ENCODE measurements around the gene CCR1. TPM values are rescaled to one million over a fixed set of nuclear protein-coding genes. Genes with fewer than 3 reads are reported as not detected.
"Not testable (repeated sequence)": the region's sequence is repeated elsewhere in the genome, so short reads cannot be mapped to it uniquely, and the experiment has no call there.

Gene CCR1
- total RNA-seq, 2 donors from 2014 or later: 0.47 to 3.8 TPM

DNA sequence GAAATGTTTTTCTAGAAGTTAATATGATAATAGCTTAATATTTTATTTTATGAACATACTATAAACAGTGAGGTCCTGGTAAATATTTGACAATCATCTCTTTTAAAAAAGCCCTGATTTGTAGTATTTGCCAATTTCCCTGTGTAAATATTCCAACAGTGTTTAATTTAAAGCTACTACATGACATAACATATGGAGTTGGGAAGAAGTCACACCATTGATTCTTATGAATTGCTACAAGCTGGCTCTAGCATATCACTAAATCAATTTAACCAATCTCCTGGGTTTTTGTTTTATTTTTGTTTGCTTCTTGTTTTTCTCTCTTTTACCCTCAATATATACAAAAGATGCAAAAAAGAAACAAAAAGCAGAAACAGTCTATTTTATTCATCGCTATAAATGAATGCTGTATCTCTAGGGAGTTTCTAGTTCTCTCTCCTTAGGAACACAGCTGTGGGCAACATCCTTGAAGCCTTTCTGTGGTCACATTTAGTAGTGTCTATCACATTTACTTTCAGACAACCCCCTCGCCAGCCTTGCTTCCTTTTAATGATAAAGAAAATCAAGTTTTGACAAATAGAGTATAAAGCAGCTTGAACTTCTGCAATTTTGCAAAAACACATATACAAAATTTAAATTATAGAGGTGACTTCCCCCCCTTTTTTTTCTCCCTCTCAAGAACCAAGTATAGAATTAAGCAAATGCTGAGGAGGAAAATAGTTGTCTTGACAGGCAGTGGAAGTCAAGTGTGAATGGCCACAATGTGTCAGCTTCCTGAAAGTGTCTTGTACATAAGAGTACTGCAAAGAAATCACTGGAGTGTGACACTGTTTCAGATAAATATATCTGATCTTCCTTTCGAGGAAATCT, 21.4 kb downstream of the CCR1 start:
- Mint-ChIP-seq H3K4me1 (peaks cover 6% of the 10 kb centered on the region), H3K27me3 (peaks cover 10% of the 10 kb centered on the region), H3K27ac (no peak overlapping the region), H3K36me3 (ENCODE audit: low read depth) (peaks cover 3% of the 10 kb centered on the region), H3K4me3 (no peak overlapping the region)
- no peaks in the 10 kb centered on the region for H3K9me3 ChIP-seq (ENCODE audit: control insufficient read depth, low read length, poor library complexity, severe bottlenecking)
- no peak for DNase-seq
- ATAC-seq: peak; percentile 63

DNA sequence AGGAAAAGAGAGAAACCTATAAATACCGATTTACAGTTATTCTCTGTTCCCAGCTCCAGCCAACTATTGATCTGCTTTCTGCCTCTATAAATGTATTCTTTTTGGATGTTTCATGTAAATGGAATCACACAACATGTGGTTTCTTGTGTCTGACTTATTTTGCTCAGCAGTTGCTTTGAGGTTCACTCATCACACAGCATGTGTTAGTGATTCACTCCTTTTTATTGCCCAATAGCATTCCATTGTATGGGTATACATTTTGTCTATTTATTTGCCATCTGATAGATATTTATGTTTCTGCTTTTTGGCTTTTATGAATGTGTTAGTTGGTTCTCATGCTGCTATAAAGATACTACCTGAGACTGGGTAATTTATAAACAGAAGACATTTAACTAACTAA, 23.6 kb downstream of the CCR1 start:
- Mint-ChIP-seq H3K4me1 (peaks cover 6% of the 10 kb centered on the region), H3K27me3 (peaks cover 4% of the 10 kb centered on the region), H3K36me3 (ENCODE audit: low read depth) (peaks cover 3% of the 10 kb centered on the region), H3K27ac (no peak overlapping the region), H3K4me3 (no peak overlapping the region)
- ATAC-seq (no peak), DNase-seq (no peak)
- H3K9me3 ChIP-seq (ENCODE audit: control insufficient read depth, low read length, poor library complexity, severe bottlenecking): no peaks in the 10 kb centered on the region

DNA sequence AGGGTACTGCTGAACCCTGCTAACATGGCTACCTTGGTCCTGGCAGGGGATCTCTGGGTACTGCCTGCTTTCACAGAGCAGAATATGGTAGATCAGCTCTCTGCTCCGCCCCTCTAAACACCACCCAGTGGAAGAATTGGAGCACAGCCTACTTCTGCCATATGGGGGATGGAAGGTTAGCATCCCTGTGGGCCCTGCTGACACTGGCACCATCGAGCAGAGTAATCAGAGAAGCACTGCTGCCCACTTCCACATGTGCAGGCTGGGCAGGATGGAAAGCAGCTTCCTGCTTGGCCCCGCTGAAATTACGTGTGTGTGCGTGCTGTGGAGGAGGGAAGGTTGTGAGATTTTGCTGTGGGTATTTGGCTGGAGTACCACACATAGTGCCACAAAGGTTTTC, 24.8 kb downstream of the CCR1 start:
- Mint-ChIP-seq H3K4me3 (no peak overlapping the region), H3K36me3 (ENCODE audit: low read depth) (peaks cover 7% of the 10 kb centered on the region), H3K4me1 (peaks cover 6% of the 10 kb centered on the region), H3K27ac (no peak overlapping the region), H3K27me3 (peaks cover 4% of the 10 kb centered on the region)
- ATAC-seq: no peak
- no peak for DNase-seq
- no peaks in the 10 kb centered on the region for H3K9me3 ChIP-seq (ENCODE audit: control insufficient read depth, low read length, poor library complexity, severe bottlenecking)

DNA sequence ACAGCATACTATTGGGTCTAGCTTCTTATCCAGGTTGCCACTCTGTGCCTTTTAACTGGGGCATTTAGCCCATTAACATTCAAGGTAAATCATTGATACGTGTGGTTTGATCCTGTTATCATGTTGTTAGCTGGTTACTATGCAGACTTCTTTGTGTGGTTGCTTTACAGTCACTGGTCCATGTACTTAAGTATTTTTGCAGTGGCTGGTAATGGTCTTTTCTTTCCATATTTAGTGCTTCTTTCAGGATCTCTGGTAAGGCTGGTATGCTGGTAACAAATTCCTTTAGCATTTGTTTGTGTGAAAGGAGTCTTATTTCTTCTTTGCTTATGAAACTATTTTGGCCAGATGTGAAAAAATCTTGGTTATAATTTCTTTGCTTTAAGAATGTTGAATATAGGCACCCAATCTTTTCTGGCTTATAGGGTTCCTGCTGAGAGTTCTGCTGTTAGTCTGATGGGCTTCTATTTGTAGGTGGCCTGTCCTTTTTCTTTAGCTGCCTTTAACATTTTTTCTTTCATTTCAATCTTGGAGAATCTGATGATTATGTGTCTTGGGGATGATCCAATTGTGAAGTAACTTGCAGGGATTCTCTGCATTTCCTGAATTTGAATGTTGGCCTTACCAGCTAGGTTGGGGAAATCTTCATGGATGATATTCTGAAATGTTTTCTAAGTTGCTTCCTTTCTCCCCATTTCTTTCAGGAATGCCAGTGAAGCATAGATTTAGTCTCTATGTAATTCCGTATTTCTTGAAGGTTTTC, 39.3 kb downstream of the CCR1 start:
- no peaks in the 10 kb centered on the region for H3K9me3 ChIP-seq (ENCODE audit: control insufficient read depth, low read length, poor library complexity, severe bottlenecking)
- Mint-ChIP-seq H3K27me3 (no peaks in the 10 kb centered on the region), H3K27ac (no peak overlapping the region), H3K36me3 (ENCODE audit: low read depth) (peaks cover 2% of the 10 kb centered on the region), H3K4me1 (no peaks in the 10 kb centered on the region), H3K4me3 (no peak overlapping the region)
- ATAC-seq (no peak), DNase-seq (no peak)

DNA sequence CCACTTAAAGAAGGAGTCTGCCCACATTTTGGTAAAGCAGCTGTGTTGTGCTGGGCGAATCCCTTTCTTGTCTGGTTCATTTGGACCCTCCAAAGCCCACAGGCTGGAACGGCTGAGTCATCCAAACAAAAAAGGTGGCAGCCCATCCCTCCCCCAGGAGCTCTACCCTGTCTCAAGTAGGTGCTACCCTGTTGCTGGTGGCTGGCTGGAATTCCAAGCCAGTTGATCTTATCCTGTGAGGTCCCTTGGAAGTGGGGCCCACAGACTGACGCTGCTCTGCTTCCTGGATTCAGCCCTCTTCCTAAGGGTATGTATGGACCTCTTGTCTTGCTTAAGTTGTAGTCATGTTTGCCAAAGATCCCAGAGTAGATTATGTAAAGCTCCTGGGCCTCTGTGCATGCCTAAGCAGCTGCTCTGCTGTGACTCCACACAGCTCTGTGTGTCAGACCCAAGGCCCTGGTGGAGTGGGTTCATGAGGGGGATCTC, 44.5 kb downstream of the CCR1 start:
- no peaks in the 10 kb centered on the region for H3K4me1 Mint-ChIP-seq
- no peak overlapping the region for H3K4me3 Mint-ChIP-seq
- no peak for DNase-seq

DNA sequence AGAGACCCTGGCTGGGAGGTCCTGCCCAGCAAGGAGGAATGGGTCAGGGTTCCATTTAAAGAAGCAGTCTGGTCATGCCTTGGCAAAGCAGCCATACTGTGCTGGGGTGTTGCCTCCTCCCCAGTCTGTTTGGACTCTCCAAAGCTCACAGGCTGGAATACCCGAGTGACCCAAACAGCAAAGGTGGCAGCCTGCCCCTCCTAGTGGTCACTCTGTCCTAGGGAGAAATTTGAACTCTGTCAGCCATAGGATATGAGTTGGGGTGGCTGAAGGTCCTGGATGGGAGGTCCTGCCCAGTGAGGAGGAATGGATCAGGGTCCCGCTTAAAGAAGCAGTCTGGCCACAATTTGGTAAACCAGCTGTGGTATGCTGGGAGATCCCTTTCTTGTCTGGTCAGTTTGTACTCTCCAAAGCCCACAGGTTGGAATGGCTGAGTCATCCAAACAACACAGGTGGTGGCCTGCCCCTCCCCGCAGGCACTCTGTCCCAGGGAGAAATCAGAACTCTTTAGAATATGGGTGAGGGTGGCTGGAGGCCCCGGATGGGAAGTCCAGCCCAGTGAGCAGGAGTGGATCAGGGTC, 45.0 kb downstream of the CCR1 start:
- no peak for ATAC-seq
- Mint-ChIP-seq H3K27me3 (no peaks in the 10 kb centered on the region), H3K4me1 (no peaks in the 10 kb centered on the region), H3K27ac (no peak overlapping the region), H3K36me3 (ENCODE audit: low read depth) (peaks cover 5% of the 10 kb centered on the region), H3K4me3 (no peak overlapping the region)
- no peak for DNase-seq
- no peaks in the 10 kb centered on the region for H3K9me3 ChIP-seq (ENCODE audit: control insufficient read depth, low read length, poor library complexity, severe bottlenecking)

More for the DNA sequence above, 44.5 kb downstream of the CCR1 start:
- ATAC-seq: no peak
- no peaks in the 10 kb centered on the region for H3K9me3 ChIP-seq (ENCODE audit: control insufficient read depth, low read length, poor library complexity, severe bottlenecking)
- H3K27me3 Mint-ChIP-seq: no peaks in the 10 kb centered on the region
- H3K27ac Mint-ChIP-seq: no peak overlapping the region
- H3K36me3 Mint-ChIP-seq (ENCODE audit: low read depth): peaks cover 5% of the 10 kb centered on the region

DNA sequence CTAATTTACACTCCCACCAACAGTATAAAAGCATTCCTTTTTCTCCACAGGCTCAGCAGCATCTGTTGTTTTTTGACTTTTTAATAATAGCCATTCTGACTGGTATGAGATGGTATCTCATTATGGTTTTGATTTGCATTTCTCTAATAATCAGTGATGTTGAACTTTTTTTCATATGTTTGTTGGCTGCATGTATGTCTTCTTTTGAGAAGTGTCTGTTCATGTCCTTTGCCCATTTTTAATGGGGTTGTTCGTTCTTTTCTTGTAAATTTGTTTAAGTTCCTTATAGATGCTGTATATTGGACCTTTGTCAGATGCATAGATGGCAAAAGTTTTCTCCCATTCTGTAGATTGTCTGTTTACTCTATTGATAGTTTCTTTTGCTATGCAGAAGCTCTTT, 50.4 kb downstream of the CCR1 start:
- DNase-seq; H3K27ac Mint-ChIP-seq; H3K9me3 ChIP-seq (ENCODE audit: control insufficient read depth, low read length, poor library complexity, severe bottlenecking); H3K4me1 Mint-ChIP-seq; H3K36me3 Mint-ChIP-seq (ENCODE audit: low read depth); ATAC-seq; H3K4me3 Mint-ChIP-seq; H3K27me3 Mint-ChIP-seq: not testable (repeated sequence)

DNA sequence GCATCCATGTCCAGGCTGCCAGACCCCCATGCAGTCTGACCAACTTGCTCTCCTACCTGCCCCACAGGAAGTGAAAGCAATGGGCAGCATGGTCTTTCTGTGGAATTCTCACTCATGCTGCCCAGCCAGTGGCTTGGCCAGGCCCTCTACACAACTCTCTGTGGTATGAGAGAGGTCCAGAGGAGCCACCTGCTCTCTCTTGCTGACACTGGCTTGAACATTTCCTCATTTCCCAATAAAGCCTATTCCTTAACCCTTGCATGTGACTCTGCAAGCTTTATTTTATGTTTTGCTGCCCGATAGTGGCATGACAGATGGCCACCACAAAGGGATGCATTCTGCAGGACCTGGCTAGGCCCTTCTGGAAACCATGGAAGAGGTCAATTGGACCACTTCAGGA, 53.8 kb downstream of the CCR1 start:
- no peaks in the 10 kb centered on the region for H3K27me3 Mint-ChIP-seq
- H3K27ac Mint-ChIP-seq: no peak overlapping the region
- no peaks in the 10 kb centered on the region for H3K9me3 ChIP-seq (ENCODE audit: control insufficient read depth, low read length, poor library complexity, severe bottlenecking)
- peaks cover 8% of the 10 kb centered on the region for H3K4me1 Mint-ChIP-seq
- H3K4me3 Mint-ChIP-seq: no peak overlapping the region
- ATAC-seq (no peak), DNase-seq (no peak)
- no peaks in the 10 kb centered on the region for H3K36me3 Mint-ChIP-seq (ENCODE audit: low read depth)

Other genes starting within 250 kb of the CCR1 start
- 10 to 100 TPM; 27.3 to 32.6 TPM for gene FYCO1, start 212.5 kb downstream of the CCR1 start, total RNA-seq
- gene XCR1, start 180.8 kb downstream of the CCR1 start, total RNA-seq: under 1 TPM in 1 of 2 donors, not detected in 1; 0.08 TPM
- gene CCR3, start 34.1 kb upstream of the CCR1 start, total RNA-seq: under 1 TPM; 0.23 to 0.37 TPM
- 10 to 100 TPM; 12.4 to 14.2 TPM for gene CCR2, start 145.8 kb upstream of the CCR1 start, total RNA-seq
- gene CCR5, start 162.6 kb upstream of the CCR1 start, total RNA-seq: 1 to 10 TPM; 3.2 to 8.3 TPM
- gene CCRL2, start 198.9 kb upstream of the CCR1 start, total RNA-seq: 1 to 10 TPM; 1.9 to 2.4 TPM